IMR-90 (cell line): ENCODE data around the gene AMBRA1. TPM values are rescaled to one million over a fixed set of nuclear protein-coding genes. Genes with fewer than 3 reads are reported as not detected.

ENCODE experiments used
- ATAC-seq: fragments of 200-7000 bp; cut with Tn5 transposase; 2 replicates; pipeline ENCODE4 v1.9.1; 2020; ENCODE audit warnings: low read depth, mild to moderate bottlenecking, moderate library complexity
- BruUV-seq: library from RNA; stranded (reverse); fragments of 400-500 nt; replicated peaks from 2 replicates; lab custom pipeline; 2021; lab: Mats Ljungman, UMichigan
- CTCF ChIA-PET: fragments of 300-600 bp; formaldehyde crosslinking; extraction: SDS; loops from one replicate; lab custom pipeline; 2021; ENCODE audit warnings: antibody characterized with exemption; lab: Yijun Ruan, JAX
- POLR2A ChIA-PET: fragments of 300-600 bp; sonication (Branson Sonifier 250); formaldehyde crosslinking; loops from one replicate; lab custom pipeline; 2022; ENCODE audit warnings: antibody characterized with exemption; ENCODE audit not compliant: unreplicated experiment; lab: Charles Lee
- DNase-seq: peaks from one replicate; pipeline ENCODE4 v3.0.0; 2013
- H2AFZ ChIP-seq: replicated peaks from 2 replicates; pipeline ENCODE3; 2013; ENCODE audit warnings: low read length, mild to moderate bottlenecking; ENCODE audit not compliant: poor library complexity
- H2AK5ac ChIP-seq: 2 replicates; pipeline ENCODE4 v1.6.1; 2013; ENCODE audit warnings: low read depth, low read length, inconsistent platforms
- H2AK9ac ChIP-seq: replicated peaks from 2 replicates; pipeline ENCODE3; 2013; ENCODE audit warnings: mild to moderate bottlenecking, low read depth, low read length, moderate library complexity; ENCODE audit not compliant: poor library complexity
- H2BK120ac ChIP-seq: 2 replicates; pipeline ENCODE4 v1.6.1; 2013; ENCODE audit warnings: low read depth, low read length, inconsistent platforms
- H2BK15ac ChIP-seq: 3 replicates; pipeline ENCODE4 v1.6.1; 2013; ENCODE audit warnings: low read depth, low read length, inconsistent platforms
- H2BK20ac ChIP-seq: 2 replicates; pipeline ENCODE4 v1.6.1; 2013; ENCODE audit warnings: low read depth, mild to moderate bottlenecking, inconsistent platforms, low read length, moderate library complexity
- H2BK5ac ChIP-seq: 2 replicates; pipeline ENCODE4 v1.6.1; 2013; ENCODE audit warnings: mild to moderate bottlenecking, low read depth, low read length, inconsistent platforms; ENCODE audit not compliant: poor library complexity, severe bottlenecking
- H3K14ac ChIP-seq: replicated peaks from 2 replicates; pipeline ENCODE4 v1.6.1; 2013; ENCODE audit warnings: low read depth, low read length, inconsistent platforms
- H3K18ac ChIP-seq: 2 replicates; pipeline ENCODE4 v1.6.1; 2013; ENCODE audit warnings: low read depth, low read length, control low read depth
- H3K23ac ChIP-seq: 2 replicates; pipeline ENCODE4 v1.6.1; 2013; ENCODE audit warnings: low read depth, low read length, inconsistent platforms
- H3K27ac ChIP-seq: 2 replicates; pipeline ENCODE4 v1.5.1; 2013; ENCODE audit warnings: mild to moderate bottlenecking, control low read depth, low read length; ENCODE audit not compliant: insufficient read depth
- H3K27me3 ChIP-seq: 2 replicates; pipeline ENCODE4 v1.6.1; 2013; ENCODE audit warnings: low read length; ENCODE audit not compliant: control insufficient read depth, insufficient read depth
- H3K36me3 ChIP-seq: 2 replicates; pipeline ENCODE4 v1.6.1; 2013; ENCODE audit warnings: low read length, mixed read lengths; ENCODE audit not compliant: control insufficient read depth, insufficient read depth
- H3K4ac ChIP-seq: 2 replicates; pipeline ENCODE4 v1.6.1; 2013; ENCODE audit warnings: low read depth, low read length, inconsistent platforms
- H3K4me1 ChIP-seq: 2 replicates; pipeline ENCODE4 v1.6.1; 2013; ENCODE audit warnings: low read length, mixed read lengths; ENCODE audit not compliant: control insufficient read depth, insufficient read depth
- H3K4me2 ChIP-seq: 2 replicates; pipeline ENCODE4 v1.6.1; 2013; ENCODE audit warnings: low read depth, mild to moderate bottlenecking, control low read depth, low read length, moderate library complexity
- H3K4me3 ChIP-seq: 2 replicates; pipeline ENCODE4 v1.5.1; 2013; ENCODE audit warnings: low read depth, mild to moderate bottlenecking, control low read depth, low read length, moderate library complexity; ENCODE audit not compliant: insufficient read depth
- H3K56ac ChIP-seq: 2 replicates; pipeline ENCODE4 v1.6.1; 2013; ENCODE audit warnings: low read length, inconsistent platforms; ENCODE audit not compliant: insufficient read depth; ENCODE audit errors: extremely low read depth
- H3K79me1 ChIP-seq, 2 experiments: 2 replicates each; pipeline ENCODE4 v1.6.1; 2013; ENCODE audit warnings: low read length in 2 of 2, inconsistent platforms in 1 of 2, low read depth in 1 of 2
- H3K9ac ChIP-seq: 2 replicates; pipeline ENCODE4 v1.6.1; 2013; ENCODE audit warnings: low read depth, low read length, control low read depth
- H3K9me1 ChIP-seq: 2 replicates; pipeline ENCODE4 v1.6.1; 2013; ENCODE audit warnings: low read length, inconsistent platforms; ENCODE audit not compliant: insufficient read depth
- H3K9me3 ChIP-seq: 2 replicates; pipeline ENCODE4 v1.6.1; 2013; ENCODE audit warnings: low read length; ENCODE audit not compliant: control insufficient read depth, insufficient read depth
- H4K20me1 ChIP-seq: 2 replicates; pipeline ENCODE4 v1.6.1; 2013; ENCODE audit warnings: low read length, inconsistent platforms; ENCODE audit not compliant: insufficient read depth
- H4K5ac ChIP-seq: 2 replicates; pipeline ENCODE4 v1.6.1; 2013; ENCODE audit warnings: mild to moderate bottlenecking, low read depth, low read length, control low read depth
- H4K8ac ChIP-seq, 2 experiments: 2 replicates each; pipeline ENCODE4 v1.6.1; 2013; ENCODE audit warnings: low read depth in 2 of 2, low read length in 2 of 2, control low read depth in 1 of 2, inconsistent platforms in 1 of 2
- H4K91ac ChIP-seq: 2 replicates; pipeline ENCODE4 v1.6.1; 2013; ENCODE audit warnings: low read depth, low read length, inconsistent platforms; ENCODE audit not compliant: insufficient read depth
- BHLHE40 ChIP-seq: fragments of 150-350 bp; IDR thresholded peaks from 2 replicates; pipeline ENCODE4 v1.6.1; 2016; ENCODE audit warnings: mild to moderate bottlenecking, low read depth, low read length
- CEBPB ChIP-seq: IDR thresholded peaks from 2 replicates; pipeline ENCODE4 v1.6.1; 2012; ENCODE audit warnings: low read depth, low read length, improper control_type of control experiment
- CHD1 ChIP-seq: IDR thresholded peaks from 2 replicates; pipeline ENCODE4 v1.6.1; 2012; ENCODE audit warnings: low read depth, low read length, improper control_type of control experiment
- FOS ChIP-seq: fragments of 150-350 bp; IDR thresholded peaks from 2 replicates; pipeline ENCODE4 v1.6.1; 2016; ENCODE audit warnings: low read depth, low read length
- MAFK ChIP-seq: IDR thresholded peaks from 2 replicates; pipeline ENCODE4 v1.6.1; 2012; ENCODE audit warnings: low read depth, low read length, improper control_type of control experiment
- MAZ ChIP-seq: IDR thresholded peaks from 2 replicates; pipeline ENCODE4 v1.6.1; 2012; ENCODE audit warnings: low read depth, mild to moderate bottlenecking, low read length, improper control_type of control experiment, moderate library complexity, borderline replicate concordance
- MXI1 ChIP-seq: IDR thresholded peaks from 2 replicates; pipeline ENCODE4 v1.6.1; 2012; ENCODE audit warnings: low read depth, mild to moderate bottlenecking, low read length, moderate library complexity, borderline replicate concordance
- NFE2L2 ChIP-seq: fragments of 150-350 bp; IDR thresholded peaks from 2 replicates; pipeline ENCODE4 v1.6.1; 2016; ENCODE audit warnings: low read depth, mild to moderate bottlenecking, low read length
- POLR2A ChIP-seq: IDR thresholded peaks from 2 replicates; pipeline ENCODE4 v1.6.1; 2012; ENCODE audit warnings: mild to moderate bottlenecking, low read depth, low read length
- RAD21 ChIP-seq: IDR thresholded peaks from 2 replicates; pipeline ENCODE4 v1.6.1; 2012; ENCODE audit warnings: low read length, improper control_type of control experiment
- RCOR1 ChIP-seq: IDR thresholded peaks from 2 replicates; pipeline ENCODE4 v1.6.1; 2012; ENCODE audit warnings: mild to moderate bottlenecking, low read length, improper control_type of control experiment; ENCODE audit not compliant: insufficient replicate concordance
- RFX5 ChIP-seq: IDR thresholded peaks from 2 replicates; pipeline ENCODE4 v1.8.0; 2012; ENCODE audit warnings: low read depth, mild to moderate bottlenecking, low read length, moderate library complexity
- SMC3 ChIP-seq: fragments of 150-350 bp; IDR thresholded peaks from 2 replicates; pipeline ENCODE4 v1.6.1; 2016; ENCODE audit warnings: low read depth, mild to moderate bottlenecking, antibody characterized with exemption, low read length, moderate library complexity
- USF2 ChIP-seq: fragments of 150-350 bp; IDR thresholded peaks from 2 replicates; pipeline ENCODE4 v1.6.1; 2017; ENCODE audit warnings: mild to moderate bottlenecking, antibody characterized with exemption, low read length, low read depth
- WGBS, 2 experiments: methylation state at CpG; one replicate each; pipeline versions ENCODE4 v1.1.5 to v1.1.7; 2013; ENCODE audit warnings: missing lambda C conversion rate in 2 of 2; ENCODE audit not compliant: insufficient read length in 1 of 2; ENCODE audit errors: extremely low coverage in 2 of 2; 5-methylcytosine and 5-hydroxymethylcytosine counted together
- dilution Hi-C: fragments of 300-500 bp; cut with HindIII; formaldehyde crosslinking; loops from one replicate; pipeline ENCODE4 v1.14.3; 2018; ENCODE audit warnings: low sequenced_read_pairs; ENCODE audit not compliant: unreplicated experiment
- in situ Hi-C: fragments of 300-500 bp; cut with MboI; formaldehyde crosslinking; loops from 3 replicates; pipeline ENCODE4 v1.14.3; 2019; ENCODE audit warnings: low sequenced_read_pairs, inconsistent platforms, mixed read lengths
- intact Hi-C: fragments of 100-400 bp; cut with micrococcal nuclease; formaldehyde crosslinking; loops from 2 replicates; pipeline ENCODE4 v1.10.0; 2022
- polyA plus RNA-seq, 3 experiments: library from polyadenylated mRNA; depleted of rRNA; stranded (reverse); fragments of >200 nt; gene quantifications; 2 replicates each; pipeline ENCODE4 v1.2.3, GENCODE V29; 2012; ENCODE audit warnings: low replicate concordance in 1 of 3
- total RNA-seq: library from RNA; depleted of rRNA; stranded (reverse); fragments of >200 nt; gene quantifications from 2 replicates; pipeline ENCODE4 v1.2.3, GENCODE V29; 2012
- TF ChIP-seq, protein P1 (sequence below): conservative IDR thresholded peaks from 2 replicates; pipeline ENCODE4 v1.5.1; 2012; ENCODE audit warnings: mild to moderate bottlenecking, low read depth, low read length, improper control_type of control experiment
- TF ChIP-seq, protein P2 (sequence below): fragments of 150-350 bp; IDR thresholded peaks from 2 replicates; pipeline ENCODE4 v1.6.1; 2016; ENCODE audit warnings: low read depth, mild to moderate bottlenecking, low read length, moderate library complexity, borderline replicate concordance

Gene AMBRA1
- total and polyA plus RNA-seq, 2 of the 4 experiments (the other 2 are of a cell fraction), result 9.4 to 18.3 TPM

- Histone ChIP-seq H3K4me1 (peaks cover 6% of the 10 kb centered on the region; the same call in 1 of the 2 replicates), H3K79me1 (peaks cover 22 to 46% of the 10 kb centered on the region in 2 experiments), H2AK5ac (no peak overlapping the region), H3K23ac (no peak overlapping the region), H2BK15ac (no peak overlapping the region), H3K36me3 (no peaks in the 10 kb centered on the region; the same call in 1 of the 2 replicates), H3K27ac (no peak overlapping the region), H3K18ac (no peak overlapping the region), H3K4me3 (no peak overlapping the region), H4K5ac (no peak overlapping the region), H3K9me1 (peaks cover 9% of the 10 kb centered on the region), H3K9ac (no peak overlapping the region), H2BK20ac (no peak overlapping the region), H3K4ac (no peak overlapping the region), H4K91ac (no peak overlapping the region), H2AK9ac (no peak overlapping the region), H3K4me2 (no peak overlapping the region), H2BK5ac (no peak overlapping the region), H3K9me3 (no peaks in the 10 kb centered on the region), H2BK120ac (no peak overlapping the region), H3K27me3 (no peaks in the 10 kb centered on the region), H3K56ac (no peak overlapping the region), H4K8ac (no peak overlapping the region), H4K20me1 (peaks cover 22% of the 10 kb centered on the region; the same call in 1 of the 2 replicates), H2AFZ (no peak overlapping the region), H3K14ac (no peak overlapping the region)
- CTCF ChIA-PET, result no interaction called here
- dilution Hi-C loops, result no loop called here
- no peak for DNase-seq
- POLR2A ChIA-PET, result no interaction called here
- ATAC-seq, result no peak
- TF ChIP-seq MXI1 (no peak), RCOR1 (no peak), USF2 (no peak), MAZ (no peak), POLR2A (no peak), BHLHE40 (no peak), RAD21 (no peak), NFE2L2 (no peak), CHD1 (no peak), FOS (no peak), CEBPB (no peak), MAFK (no peak), SMC3 (no peak), RFX5 (no peak)
- TF ChIP-seq, protein P1, sequence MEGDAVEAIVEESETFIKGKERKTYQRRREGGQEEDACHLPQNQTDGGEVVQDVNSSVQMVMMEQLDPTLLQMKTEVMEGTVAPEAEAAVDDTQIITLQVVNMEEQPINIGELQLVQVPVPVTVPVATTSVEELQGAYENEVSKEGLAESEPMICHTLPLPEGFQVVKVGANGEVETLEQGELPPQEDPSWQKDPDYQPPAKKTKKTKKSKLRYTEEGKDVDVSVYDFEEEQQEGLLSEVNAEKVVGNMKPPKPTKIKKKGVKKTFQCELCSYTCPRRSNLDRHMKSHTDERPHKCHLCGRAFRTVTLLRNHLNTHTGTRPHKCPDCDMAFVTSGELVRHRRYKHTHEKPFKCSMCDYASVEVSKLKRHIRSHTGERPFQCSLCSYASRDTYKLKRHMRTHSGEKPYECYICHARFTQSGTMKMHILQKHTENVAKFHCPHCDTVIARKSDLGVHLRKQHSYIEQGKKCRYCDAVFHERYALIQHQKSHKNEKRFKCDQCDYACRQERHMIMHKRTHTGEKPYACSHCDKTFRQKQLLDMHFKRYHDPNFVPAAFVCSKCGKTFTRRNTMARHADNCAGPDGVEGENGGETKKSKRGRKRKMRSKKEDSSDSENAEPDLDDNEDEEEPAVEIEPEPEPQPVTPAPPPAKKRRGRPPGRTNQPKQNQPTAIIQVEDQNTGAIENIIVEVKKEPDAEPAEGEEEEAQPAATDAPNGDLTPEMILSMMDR, result no peak
- TF ChIP-seq, protein P2, sequence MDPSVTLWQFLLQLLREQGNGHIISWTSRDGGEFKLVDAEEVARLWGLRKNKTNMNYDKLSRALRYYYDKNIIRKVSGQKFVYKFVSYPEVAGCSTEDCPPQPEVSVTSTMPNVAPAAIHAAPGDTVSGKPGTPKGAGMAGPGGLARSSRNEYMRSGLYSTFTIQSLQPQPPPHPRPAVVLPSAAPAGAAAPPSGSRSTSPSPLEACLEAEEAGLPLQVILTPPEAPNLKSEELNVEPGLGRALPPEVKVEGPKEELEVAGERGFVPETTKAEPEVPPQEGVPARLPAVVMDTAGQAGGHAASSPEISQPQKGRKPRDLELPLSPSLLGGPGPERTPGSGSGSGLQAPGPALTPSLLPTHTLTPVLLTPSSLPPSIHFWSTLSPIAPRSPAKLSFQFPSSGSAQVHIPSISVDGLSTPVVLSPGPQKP, result no peak
- in situ Hi-C loops, result no loop called here
- intact Hi-C loops, result no loop called here
- no TSS peak for BruUV-seq
- WGBS, 2 experiments, result 80% methylated on average over 1 of the region's 3 CpGs; no CpG with 5 or more reads in 1 of the 2 experiments
These were observed 136.8 kb downstream of the AMBRA1 start for GRCh38 chr11:46457021-46457420.
